GM10266 (cell line): Measurements from ENCODE around the gene NDUFA3.

Source experiments
- DNase-seq: peaks from one replicate; pipeline ENCODE4 v3.0.0; 2012; ENCODE audit errors: extremely low spot score
- TF ChIP-seq, protein P1 (sequence below): IDR thresholded peaks from 2 replicates; pipeline ENCODE4 v1.5.1; 2012; ENCODE audit warnings: mild to moderate bottlenecking, low read depth; ENCODE audit not compliant: control insufficient read depth, insufficient read depth; ENCODE audit errors: missing control alignments

The NDUFA3 gene

DNA sequence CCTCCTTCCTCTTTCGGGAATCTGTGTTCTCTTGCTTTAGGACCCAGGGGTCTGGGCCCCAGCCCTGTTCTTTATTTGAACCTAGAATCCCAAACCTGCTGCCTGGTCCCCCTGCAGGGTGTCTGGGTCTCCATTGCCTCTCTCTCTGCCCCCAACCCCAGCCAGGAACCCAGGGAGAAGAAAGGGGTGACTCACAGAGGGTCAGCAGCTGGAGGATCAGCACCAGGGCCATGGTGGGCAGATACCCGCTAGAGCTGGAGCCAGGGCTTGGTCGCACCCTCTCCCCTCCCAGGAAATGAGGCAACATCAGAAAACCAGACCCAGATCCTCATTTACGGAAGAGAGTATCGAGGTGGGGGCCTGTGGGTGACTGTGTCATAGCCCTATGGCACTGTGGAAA lies 2.1 kb upstream of the NDUFA3 start, which contains the start of gene OSCAR:
Gene OSCAR (minus strand): TSS at position 243 of the 400 bp plus-strand sequence. CDS start 11 bp downstream, at position 232.
- TF ChIP-seq, protein P1, sequence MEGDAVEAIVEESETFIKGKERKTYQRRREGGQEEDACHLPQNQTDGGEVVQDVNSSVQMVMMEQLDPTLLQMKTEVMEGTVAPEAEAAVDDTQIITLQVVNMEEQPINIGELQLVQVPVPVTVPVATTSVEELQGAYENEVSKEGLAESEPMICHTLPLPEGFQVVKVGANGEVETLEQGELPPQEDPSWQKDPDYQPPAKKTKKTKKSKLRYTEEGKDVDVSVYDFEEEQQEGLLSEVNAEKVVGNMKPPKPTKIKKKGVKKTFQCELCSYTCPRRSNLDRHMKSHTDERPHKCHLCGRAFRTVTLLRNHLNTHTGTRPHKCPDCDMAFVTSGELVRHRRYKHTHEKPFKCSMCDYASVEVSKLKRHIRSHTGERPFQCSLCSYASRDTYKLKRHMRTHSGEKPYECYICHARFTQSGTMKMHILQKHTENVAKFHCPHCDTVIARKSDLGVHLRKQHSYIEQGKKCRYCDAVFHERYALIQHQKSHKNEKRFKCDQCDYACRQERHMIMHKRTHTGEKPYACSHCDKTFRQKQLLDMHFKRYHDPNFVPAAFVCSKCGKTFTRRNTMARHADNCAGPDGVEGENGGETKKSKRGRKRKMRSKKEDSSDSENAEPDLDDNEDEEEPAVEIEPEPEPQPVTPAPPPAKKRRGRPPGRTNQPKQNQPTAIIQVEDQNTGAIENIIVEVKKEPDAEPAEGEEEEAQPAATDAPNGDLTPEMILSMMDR: no peak
- DNase-seq: no peak

DNA sequence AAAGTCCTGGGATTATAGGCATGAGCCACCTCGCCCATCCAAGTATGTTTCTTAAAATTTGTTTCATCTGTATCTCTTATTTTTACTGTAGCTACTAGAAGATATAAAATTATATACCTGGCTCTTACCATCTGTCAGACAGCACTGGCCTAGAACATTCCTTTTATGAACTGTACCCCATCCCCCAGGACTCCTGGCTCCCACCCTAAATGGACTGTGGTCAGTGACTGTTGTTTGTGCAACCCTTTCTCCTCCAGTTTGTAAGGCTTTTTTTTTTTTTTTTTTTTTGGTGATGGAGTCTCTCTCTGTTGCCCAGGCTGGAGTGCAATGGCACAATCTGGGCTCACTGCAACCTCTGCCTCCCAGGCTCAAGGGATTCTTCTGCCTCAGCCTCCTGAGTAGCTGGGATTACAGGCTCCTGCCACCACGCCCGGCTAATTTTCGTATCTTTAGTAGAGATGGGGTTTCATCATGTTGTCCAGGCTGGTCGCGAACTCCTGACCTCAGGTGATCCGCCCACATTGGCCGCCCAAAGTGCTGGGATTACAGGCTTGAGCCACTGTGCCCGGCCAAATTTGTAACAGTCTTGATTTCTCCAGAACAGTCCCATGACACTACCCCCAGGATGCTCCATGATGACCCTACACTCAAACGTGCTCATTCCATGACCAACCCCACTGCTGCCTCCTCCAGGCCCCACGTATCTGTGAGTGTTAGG lies 2.5 kb downstream of the NDUFA3 start:
- DNase-seq: no peak
- TF ChIP-seq, protein P1: no peak

DNA sequence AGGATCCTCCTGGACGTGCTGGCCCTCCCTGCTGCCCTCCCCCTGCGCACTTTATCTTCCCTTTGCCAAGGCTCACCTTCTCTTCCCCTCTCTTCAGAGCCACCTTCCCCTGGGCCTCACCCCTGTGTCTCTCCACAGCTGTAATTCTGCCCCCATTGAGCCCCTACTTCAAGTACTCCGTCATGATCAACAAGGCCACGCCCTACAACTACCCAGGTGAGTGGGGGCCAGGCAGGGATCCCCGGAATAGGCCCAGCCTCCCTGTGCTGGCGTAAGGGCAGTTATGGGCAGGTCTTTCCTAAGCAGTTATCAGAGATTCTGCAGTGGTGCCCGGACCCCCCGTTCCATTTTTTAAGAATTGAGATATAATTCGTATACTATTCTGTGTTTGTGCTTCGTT lies 3.1 kb downstream of the NDUFA3 start:
- DNase-seq: no peak
- TF ChIP-seq, protein P1: no peak

DNA sequence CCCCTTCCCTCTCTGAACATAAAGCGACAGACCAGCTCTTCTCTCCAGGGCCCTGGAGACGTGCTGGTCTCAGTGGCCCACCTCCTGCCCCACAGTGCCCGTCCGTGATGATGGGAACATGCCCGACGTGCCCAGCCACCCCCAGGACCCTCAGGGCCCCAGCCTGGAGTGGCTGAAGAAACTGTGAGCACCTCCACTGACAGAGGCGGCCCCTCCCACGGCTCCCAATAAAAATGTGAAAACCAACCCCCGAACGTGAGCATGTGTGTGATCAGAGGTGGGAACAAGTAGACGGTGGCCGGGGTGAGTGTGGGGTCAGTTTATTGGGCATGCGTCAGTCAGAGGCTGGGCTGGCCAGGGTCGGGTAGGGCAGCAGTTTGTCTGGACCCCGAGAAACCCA lies 4.1 kb downstream of the NDUFA3 start:
- TF ChIP-seq, protein P1: no peak
- no peak for DNase-seq

DNA sequence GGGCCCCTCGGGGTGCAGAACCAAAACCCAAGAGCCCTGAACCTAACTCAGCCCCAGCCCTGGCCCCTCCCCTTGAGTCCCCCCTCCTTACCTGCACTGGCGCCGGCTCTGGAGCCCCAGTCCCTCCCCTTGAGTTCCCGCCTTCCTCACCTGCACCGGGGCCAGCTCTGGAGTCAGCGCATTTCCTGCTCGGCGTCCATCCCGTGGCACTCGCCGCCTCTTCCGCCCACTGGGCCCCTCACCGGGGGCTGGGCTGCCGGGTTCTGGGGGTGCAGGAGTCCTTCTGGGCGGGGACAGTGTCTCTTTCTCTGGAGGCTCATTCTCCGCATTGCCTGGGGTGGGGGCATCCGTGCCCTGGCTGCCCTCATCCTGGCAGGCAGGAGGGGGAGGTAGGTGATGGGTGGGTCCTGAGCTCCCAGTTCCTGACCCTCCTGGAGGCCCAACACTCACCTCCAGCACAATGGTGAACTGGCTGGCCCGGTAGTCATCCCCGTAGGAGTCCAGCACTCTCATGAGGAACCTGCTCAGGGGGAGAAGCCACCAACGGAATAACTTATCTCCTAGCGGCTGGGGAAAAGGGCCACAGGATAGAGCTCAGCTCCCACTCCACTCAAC lies 5.3 kb downstream of the NDUFA3 start:
- no peak for DNase-seq
- TF ChIP-seq, protein P1: no peak

DNA sequence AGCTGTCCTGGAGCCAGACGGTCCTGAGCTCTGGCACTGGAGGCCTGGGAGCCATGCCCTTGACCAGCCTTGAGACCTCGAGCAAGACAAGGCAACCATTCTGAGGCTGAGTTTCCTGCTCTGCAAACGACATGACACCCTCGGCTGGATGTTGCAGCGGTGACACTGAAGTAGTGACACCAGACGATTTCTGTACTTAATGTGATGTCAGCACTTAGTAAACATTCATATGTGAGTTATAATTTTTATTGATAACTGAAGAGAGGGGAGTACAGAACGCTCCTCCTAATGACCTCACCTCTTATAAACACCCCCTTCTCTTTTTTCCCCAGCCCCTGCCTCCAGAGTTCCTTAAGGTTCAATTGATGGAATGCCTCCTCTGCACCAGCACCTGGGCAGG lies 5.8 kb downstream of the NDUFA3 start:
- TF ChIP-seq, protein P1: no peak
- DNase-seq: no peak

DNA sequence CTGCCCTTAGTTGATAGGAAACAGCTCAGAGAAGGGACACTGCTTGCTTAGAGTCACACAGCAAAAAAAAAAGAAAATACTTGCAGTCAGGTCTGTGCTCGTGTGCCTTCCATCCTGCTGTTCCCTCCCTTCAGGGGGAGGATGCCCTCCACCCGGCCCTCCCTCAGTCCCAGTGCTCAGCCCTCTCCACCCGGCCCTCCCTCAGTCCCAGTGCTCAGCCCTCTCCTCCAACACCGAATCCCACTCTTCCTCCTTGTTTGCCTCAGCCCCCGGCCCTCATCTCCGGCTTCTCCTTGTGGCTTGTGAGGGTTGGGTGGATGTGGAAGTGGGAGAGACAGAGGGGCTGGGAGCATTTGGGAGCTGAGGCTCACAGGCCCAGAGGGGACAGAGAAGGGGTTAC lies 7.0 kb downstream of the NDUFA3 start:
- no peak for DNase-seq
- TF ChIP-seq, protein P1: no peak
